CD4-positive, alpha-beta T cell treated with Interleukin-4 for 1 hour (primary cell): ENCODE measurements around the gene BSN.

Source experiments
- DNase-seq, 2 donors: peaks; one replicate each; pipeline ENCODE4 v3.0.0-alpha.2; 2020 to 2022

The BSN gene

DNA sequence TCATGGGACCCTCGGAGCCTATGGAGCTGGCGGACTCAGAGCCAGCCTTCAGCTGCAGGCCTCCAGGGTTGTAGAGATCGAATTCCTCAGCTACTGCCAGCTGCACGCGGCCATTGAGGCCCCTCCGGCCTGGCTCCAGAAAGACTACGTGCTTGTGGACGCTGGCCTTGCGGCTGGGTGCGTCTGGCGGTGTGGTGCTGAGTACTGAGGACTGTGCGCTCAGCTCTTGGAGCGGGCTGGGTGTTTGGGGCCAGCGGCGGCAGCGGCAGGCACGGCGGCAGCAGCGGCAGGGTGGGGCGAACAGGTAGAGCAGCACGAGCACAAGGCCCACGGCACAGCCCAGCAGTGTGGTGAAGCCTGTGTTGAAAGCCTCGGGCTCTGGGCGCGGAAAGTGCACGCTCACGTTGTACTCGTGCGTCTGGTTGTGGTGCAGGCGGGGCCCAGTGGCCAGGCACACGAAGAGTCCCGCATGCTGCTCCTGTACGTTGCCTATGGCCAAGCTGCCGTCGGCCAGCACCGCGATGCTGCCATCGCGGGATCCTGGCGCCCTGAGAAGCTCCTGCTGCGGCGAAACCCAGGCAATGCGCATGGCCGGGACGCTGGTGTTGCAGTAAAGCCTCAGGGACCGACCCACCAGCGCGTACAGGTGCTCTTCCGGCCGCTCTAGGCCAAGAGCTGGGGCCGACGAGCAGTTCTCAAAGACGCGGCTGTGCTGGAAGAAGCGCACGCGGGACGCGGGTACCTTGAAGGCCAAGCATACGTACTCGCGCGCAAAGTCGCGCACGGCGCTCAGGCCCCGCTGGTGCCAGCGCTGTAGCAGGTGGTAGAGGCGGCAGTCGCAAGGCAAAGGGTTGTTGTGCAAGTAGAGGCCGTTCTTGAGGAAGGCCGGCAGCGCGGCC, 163.9 kb downstream of the BSN start:
- no peak for DNase-seq

DNA sequence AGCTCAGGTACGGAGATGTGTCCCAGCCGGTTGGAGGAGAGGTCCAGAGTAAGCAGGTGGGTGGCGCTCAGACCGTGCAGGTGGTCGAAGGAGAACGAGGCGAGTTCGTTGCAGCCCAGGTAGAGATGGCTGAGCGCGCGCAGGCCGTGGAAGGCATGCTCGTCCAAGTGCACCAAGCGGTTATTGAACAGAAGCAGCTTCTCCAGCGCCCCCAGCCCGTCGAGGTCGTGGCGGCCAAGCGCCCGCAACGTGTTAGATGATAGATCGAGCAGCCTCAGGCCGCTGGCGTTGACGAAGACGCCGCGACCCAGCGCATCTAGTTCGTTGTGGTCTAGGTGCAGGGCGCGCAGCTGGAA, 164.6 kb downstream of the BSN start:
- peak in 1 of 2 donors; percentile 19 for DNase-seq

DNA sequence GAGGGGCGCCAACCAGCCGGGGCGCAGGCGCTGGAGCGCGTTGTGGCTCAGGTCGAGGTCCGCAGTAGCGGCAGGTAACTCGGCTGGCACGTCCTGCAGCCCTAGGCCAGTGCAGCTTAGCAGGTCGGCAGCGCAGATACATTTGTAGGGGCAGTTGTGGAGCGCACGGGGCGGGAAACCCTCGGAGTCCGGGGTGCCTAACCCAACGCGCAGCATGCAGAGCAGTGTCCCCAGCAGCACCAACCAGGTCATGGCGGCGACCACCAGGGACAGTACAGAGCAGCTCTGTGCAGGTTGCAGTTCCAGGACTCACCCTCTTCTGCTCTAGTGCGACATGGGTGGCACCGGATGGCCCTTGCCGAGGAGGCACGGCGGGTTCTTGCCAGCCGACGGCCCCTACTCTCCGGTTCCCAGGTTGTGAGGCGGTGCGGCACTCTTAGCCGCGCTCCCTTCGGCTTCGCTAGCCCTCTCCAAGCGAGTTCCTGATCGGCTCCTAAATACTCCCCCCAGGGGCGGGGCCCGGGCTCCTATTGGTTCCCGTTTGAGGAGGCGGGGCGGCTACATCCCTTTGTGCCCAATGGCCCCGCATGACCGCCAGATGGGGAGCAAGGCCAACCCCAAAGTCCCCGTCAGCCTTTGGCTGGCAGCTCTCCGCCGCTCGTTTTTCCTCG, 165.1 kb downstream of the BSN start, which contains the start of gene AMIGO3:
AMIGO3 (minus strand) TSS at position 471 of the 671 bp plus-strand sequence; CDS start at position 252, 219 bp downstream.
- DNase-seq = peak; percentile 89 to 92
